Testis (tissue), 2 donors: Measurements from ENCODE around the gene PDCL2.

Source experiments
- CTCF ChIP-seq, 3 experiments: fragments of 450-650 bp in 2 of 3; fragments of 200-600 bp in 1 of 3; sonication (generic) in 1 of 3; IDR thresholded peaks; one replicate each; pipeline ENCODE4 v1.5.1; 2016 to 2019; ENCODE audit warnings: antibody characterized with exemption in 3 of 3, mild to moderate bottlenecking in 2 of 3, moderate library complexity in 1 of 3
- POLR2A ChIP-seq: fragments of 450-650 bp; IDR thresholded peaks from one replicate; pipeline ENCODE4 v1.6.1; 2017; ENCODE audit warnings: antibody characterized with exemption, mild to moderate bottlenecking, moderate library complexity

GRCh38 chr4:55534306-55534705, 57.7 kb downstream of the PDCL2 start:
- TF ChIP-seq CTCF (IDR thresholded peaks at IDR 0.05) (no peak), POLR2A (no peak)
